HepG2 (cell line): ENCODE data around the gene NHERF2. TPM values are rescaled to one million over a fixed set of nuclear protein-coding genes. Genes with fewer than 3 reads are reported as not detected.

Experiments used
- ATM ChIP-seq: fragments of 450-650 bp; IDR thresholded peaks from 2 replicates; pipeline ENCODE4 v1.7.1; 2017; ENCODE audit warnings: mild to moderate bottlenecking, borderline replicate concordance
- CHD4 ChIP-seq: fragments of 200-600 bp; sonication (generic); IDR thresholded peaks from 2 replicates; pipeline ENCODE4 v1.7.0; 2017; ENCODE audit warnings: mild to moderate bottlenecking, low read length, borderline replicate concordance
- CREM ChIP-seq, 2 experiments: sonication (generic) in 1 of 2; formaldehyde crosslinking in 1 of 2; IDR thresholded peaks; 2 replicates each; pipeline versions ENCODE4 v1.4.0 to v1.6.1; 2016 to 2020; ENCODE audit warnings: antibody characterized with exemption in 1 of 2, mild to moderate bottlenecking in 1 of 2, missing genetic modification reagents in 1 of 2
- DMAP1 ChIP-seq: IDR thresholded peaks from 2 replicates; pipeline ENCODE4 v1.6.1; 2016
- GATAD2A ChIP-seq: IDR thresholded peaks from 2 replicates; pipeline ENCODE4 v1.6.1; 2016
- JUNB ChIP-seq: sonication (generic); formaldehyde crosslinking; IDR thresholded peaks from 2 replicates; pipeline ENCODE4 v1.8.0; 2022; ENCODE audit warnings: missing genetic modification reagents, mild to moderate bottlenecking, borderline replicate concordance
- PCBP2 ChIP-seq: fragments of 200-400 bp; formaldehyde crosslinking; optimal IDR thresholded peaks from 2 replicates; pipeline ENCODE3; 2018; ENCODE audit warnings: low read length, low read depth; ENCODE audit not compliant: poor library complexity, severe bottlenecking
- PHF8 ChIP-seq: sonication (generic); formaldehyde crosslinking; IDR thresholded peaks from 2 replicates; pipeline ENCODE4 v1.5.0; 2020; ENCODE audit warnings: missing genetic modification reagents
- POGZ ChIP-seq: sonication (generic); formaldehyde crosslinking; IDR thresholded peaks from 2 replicates; pipeline ENCODE4 v1.4.0; 2020; ENCODE audit warnings: mild to moderate bottlenecking, missing genetic modification reagents
- SIN3B ChIP-seq: fragments of 150-350 bp; IDR thresholded peaks from 2 replicates; pipeline ENCODE4 v1.6.1; 2014; ENCODE audit warnings: low read length
- SNAPC2 ChIP-seq: sonication (generic); formaldehyde crosslinking; IDR thresholded peaks from 2 replicates; pipeline ENCODE4 v1.8.1; 2022; ENCODE audit warnings: mild to moderate bottlenecking, missing genetic modification reagents
- SNAPC5 ChIP-seq: sonication (generic); formaldehyde crosslinking; IDR thresholded peaks from 2 replicates; pipeline ENCODE4 v1.8.1; 2023; ENCODE audit warnings: mild to moderate bottlenecking, missing genetic modification reagents, borderline replicate concordance
- TOE1 ChIP-seq: sonication (generic); formaldehyde crosslinking; IDR thresholded peaks from 2 replicates; pipeline ENCODE4 v1.4.0; 2020; ENCODE audit warnings: mild to moderate bottlenecking, missing genetic modification reagents
- YY1 ChIP-seq: IDR thresholded peaks from 2 replicates; pipeline ENCODE4 v1.6.1; 2011; ENCODE audit warnings: low read length, low read depth, moderate library complexity, mild to moderate bottlenecking; ENCODE audit not compliant: insufficient read depth, insufficient replicate concordance
- ZBTB14 ChIP-seq: sonication (generic); formaldehyde crosslinking; IDR thresholded peaks from 2 replicates; pipeline ENCODE4 v1.4.0; 2020; ENCODE audit warnings: missing genetic modification reagents
- ZMYM4 ChIP-seq: sonication (generic); formaldehyde crosslinking; IDR thresholded peaks from 2 replicates; pipeline ENCODE4 v1.8.1; 2023; ENCODE audit warnings: mild to moderate bottlenecking, missing genetic modification reagents
- ZNF232 ChIP-seq: sonication (generic); formaldehyde crosslinking; IDR thresholded peaks from 2 replicates; pipeline ENCODE4 v1.4.0; 2020; ENCODE audit warnings: missing genetic modification reagents, borderline replicate concordance
- ZNF414 ChIP-seq: sonication (generic); formaldehyde crosslinking; IDR thresholded peaks from 2 replicates; pipeline ENCODE4 v1.5.0; 2020; ENCODE audit warnings: missing genetic modification reagents
- ZNF431 ChIP-seq: sonication (generic); formaldehyde crosslinking; IDR thresholded peaks from 2 replicates; pipeline ENCODE4 v1.9.0; 2022; ENCODE audit warnings: missing genetic modification reagents, low read depth, mild to moderate bottlenecking, borderline replicate concordance
- ZSCAN9 ChIP-seq: IDR thresholded peaks from 2 replicates; pipeline ENCODE4 v1.6.1; 2016; ENCODE audit warnings: borderline replicate concordance
- polyA plus RNA-seq, 8 experiments: library from polyadenylated mRNA; depleted of rRNA in 3 of 8; stranded (reverse) in 7 of 8; unstranded in 1 of 8; fragments of >200 nt; fragmentation: Illumina TruSeq in 4 of 8; extraction: Trizol in 4 of 8; gene quantifications; 2 replicates each; pipeline versions ENCODE4 v1.2.1 to v1.2.3, GENCODE V29; 2011 to 2016; ENCODE audit warnings: low read depth in 4 of 8, missing spikeins in 1 of 8, mixed read lengths in 1 of 8; ENCODE audit not compliant: insufficient read depth in 1 of 8
- total RNA-seq, 5 experiments: library from RNA; depleted of rRNA; stranded (reverse); fragments of >200 nt; fragmentation: Illumina TruSeq; extraction: Trizol; gene quantifications; 2 replicates each; pipeline ENCODE4 v1.2.3, GENCODE V29; 2016; ENCODE audit warnings: low read depth in 1 of 5
- TF ChIP-seq, protein P1 (sequence below): sonication (generic); formaldehyde crosslinking; IDR thresholded peaks from 2 replicates; pipeline ENCODE4 v1.4.0; 2020; ENCODE audit warnings: missing genetic modification reagents
- TF ChIP-seq, protein P2 (sequence below): sonication (generic); formaldehyde crosslinking; IDR thresholded peaks from 2 replicates; pipeline ENCODE4 v1.4.0; 2020; ENCODE audit warnings: mild to moderate bottlenecking, missing genetic modification reagents
- TF ChIP-seq, protein P3 (sequence below): sonication (generic); formaldehyde crosslinking; IDR thresholded peaks from 2 replicates; pipeline ENCODE4 v1.8.1; 2023; ENCODE audit warnings: missing genetic modification reagents, inconsistent platforms, borderline replicate concordance
- TF ChIP-seq, protein P4 (sequence below): sonication (generic); formaldehyde crosslinking; IDR thresholded peaks from 2 replicates; pipeline ENCODE4 v1.4.0; 2020; ENCODE audit warnings: mild to moderate bottlenecking, missing genetic modification reagents, borderline replicate concordance

NHERF2 gene
- total and polyA plus RNA-seq, 2 of the 13 experiments (the other 11 are each of a cell fraction or from before 2014, with no cell fraction given): 23.7 to 39.3 TPM

GRCh38 chr16:1983544-1984346 is 43.0 kb upstream of the NHERF2 start, which contains the start of gene GFER (continued):
- TF ChIP-seq SNAPC5 (CRISPR knock-in tag): no peak
- no peak for TF ChIP-seq JUNB
- no peak for TF ChIP-seq SNAPC2
- TF ChIP-seq DMAP1 (CRISPR knock-in tag): peak; percentile 66
- TF ChIP-seq PCBP2: no peak
- TF ChIP-seq ZBTB14 (CRISPR knock-in tag): peak; percentile 97
- peak; percentile 90; the same call in 1 of the 2 replicates for TF ChIP-seq ZNF414 (CRISPR knock-in tag)
- TF ChIP-seq CREM (IDR thresholded peaks at IDR 0.05): no peak
- TF ChIP-seq CREM (CRISPR knock-in tag; IDR thresholded peaks at IDR 0.05): no peak
- TF ChIP-seq, protein P1, sequence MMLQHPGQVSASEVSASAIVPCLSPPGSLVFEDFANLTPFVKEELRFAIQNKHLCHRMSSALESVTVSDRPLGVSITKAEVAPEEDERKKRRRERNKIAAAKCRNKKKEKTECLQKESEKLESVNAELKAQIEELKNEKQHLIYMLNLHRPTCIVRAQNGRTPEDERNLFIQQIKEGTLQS (CRISPR knock-in tag): no peak
- peak; percentile 25; the same call in 1 of the 2 replicates for TF ChIP-seq POGZ (CRISPR knock-in tag)
- TF ChIP-seq, protein P2, sequence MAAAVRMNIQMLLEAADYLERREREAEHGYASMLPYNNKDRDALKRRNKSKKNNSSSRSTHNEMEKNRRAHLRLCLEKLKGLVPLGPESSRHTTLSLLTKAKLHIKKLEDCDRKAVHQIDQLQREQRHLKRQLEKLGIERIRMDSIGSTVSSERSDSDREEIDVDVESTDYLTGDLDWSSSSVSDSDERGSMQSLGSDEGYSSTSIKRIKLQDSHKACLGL (CRISPR knock-in tag): peak; percentile 83; the same call in 1 of the 2 replicates
- peak; percentile 77 for TF ChIP-seq SIN3B
- TF ChIP-seq GATAD2A: peak; percentile 62
- no peak for TF ChIP-seq CHD4
- TF ChIP-seq ATM: no peak
- TF ChIP-seq ZNF431: 0 out of 2 replicates have a peak, but pooled peaks have one; percentile 30
- TF ChIP-seq ZNF232: no peak; the same call in 1 of the 2 replicates
- TF ChIP-seq ZSCAN9 (CRISPR knock-in tag): no peak; the same call in 1 of the 2 replicates
- no peak for TF ChIP-seq TOE1 (CRISPR knock-in tag)
- TF ChIP-seq YY1: peak; percentile 98
- TF ChIP-seq PHF8 (CRISPR knock-in tag): peak; percentile 61
- TF ChIP-seq, protein P3, sequence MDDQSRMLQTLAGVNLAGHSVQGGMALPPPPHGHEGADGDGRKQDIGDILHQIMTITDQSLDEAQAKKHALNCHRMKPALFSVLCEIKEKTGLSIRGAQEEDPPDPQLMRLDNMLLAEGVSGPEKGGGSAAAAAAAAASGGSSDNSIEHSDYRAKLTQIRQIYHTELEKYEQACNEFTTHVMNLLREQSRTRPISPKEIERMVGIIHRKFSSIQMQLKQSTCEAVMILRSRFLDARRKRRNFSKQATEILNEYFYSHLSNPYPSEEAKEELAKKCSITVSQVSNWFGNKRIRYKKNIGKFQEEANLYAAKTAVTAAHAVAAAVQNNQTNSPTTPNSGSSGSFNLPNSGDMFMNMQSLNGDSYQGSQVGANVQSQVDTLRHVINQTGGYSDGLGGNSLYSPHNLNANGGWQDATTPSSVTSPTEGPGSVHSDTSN (CRISPR knock-in tag): peak; percentile 7; the same call in 1 of the 2 replicates
- TF ChIP-seq, protein P4, sequence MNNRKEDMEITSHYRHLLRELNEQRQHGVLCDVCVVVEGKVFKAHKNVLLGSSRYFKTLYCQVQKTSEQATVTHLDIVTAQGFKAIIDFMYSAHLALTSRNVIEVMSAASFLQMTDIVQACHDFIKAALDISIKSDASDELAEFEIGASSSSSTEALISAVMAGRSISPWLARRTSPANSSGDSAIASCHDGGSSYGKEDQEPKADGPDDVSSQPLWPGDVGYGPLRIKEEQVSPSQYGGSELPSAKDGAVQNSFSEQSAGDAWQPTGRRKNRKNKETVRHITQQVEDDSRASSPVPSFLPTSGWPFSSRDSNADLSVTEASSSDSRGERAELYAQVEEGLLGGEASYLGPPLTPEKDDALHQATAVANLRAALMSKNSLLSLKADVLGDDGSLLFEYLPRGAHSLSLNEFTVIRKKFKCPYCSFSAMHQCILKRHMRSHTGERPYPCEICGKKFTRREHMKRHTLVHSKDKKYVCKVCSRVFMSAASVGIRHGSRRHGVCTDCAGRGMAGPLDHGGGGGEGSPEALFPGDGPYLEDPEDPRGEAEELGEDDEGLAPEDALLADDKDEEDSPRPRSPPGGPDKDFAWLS (CRISPR knock-in tag): no peak
- peak; percentile 46 for TF ChIP-seq ZMYM4 (CRISPR knock-in tag)
